Gastroesophageal sphincter (tissue), 3 donors: ENCODE data around the gene AMZ2.

ENCODE experiments used
- POLR2AphosphoS5 ChIP-seq: sonication (generic); formaldehyde crosslinking; IDR thresholded peaks from one replicate; pipeline ENCODE4 v1.6.1; 2017; ENCODE audit warnings: antibody characterized with exemption
- TF ChIP-seq, protein P1 (sequence below), 4 experiments: fragments of 200-600 bp in 2 of 4; fragments of 450-650 bp in 2 of 4; sonication (generic) in 1 of 4; IDR thresholded peaks; one replicate each; pipeline ENCODE4 v1.5.1; 2017 to 2019; ENCODE audit warnings: antibody characterized with exemption in 4 of 4, mild to moderate bottlenecking in 2 of 4, moderate library complexity in 2 of 4

DNA sequence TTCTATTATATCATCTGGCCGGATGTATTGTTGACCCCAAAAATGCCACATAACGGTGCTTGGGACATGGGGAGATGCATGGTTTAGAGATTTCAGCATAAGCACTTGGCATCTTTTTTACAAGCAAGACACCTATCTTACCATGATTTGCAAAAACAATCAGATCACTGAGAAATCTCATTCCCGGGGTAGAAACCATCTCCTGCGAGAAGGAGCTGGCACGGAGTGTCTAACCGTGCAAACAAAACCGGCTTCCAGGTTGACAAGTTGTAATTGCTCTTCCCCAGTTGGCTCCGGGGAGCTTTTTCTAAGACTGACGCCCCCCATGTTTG, 42.1 kb downstream of the AMZ2 start:
- TF ChIP-seq, protein P1, sequence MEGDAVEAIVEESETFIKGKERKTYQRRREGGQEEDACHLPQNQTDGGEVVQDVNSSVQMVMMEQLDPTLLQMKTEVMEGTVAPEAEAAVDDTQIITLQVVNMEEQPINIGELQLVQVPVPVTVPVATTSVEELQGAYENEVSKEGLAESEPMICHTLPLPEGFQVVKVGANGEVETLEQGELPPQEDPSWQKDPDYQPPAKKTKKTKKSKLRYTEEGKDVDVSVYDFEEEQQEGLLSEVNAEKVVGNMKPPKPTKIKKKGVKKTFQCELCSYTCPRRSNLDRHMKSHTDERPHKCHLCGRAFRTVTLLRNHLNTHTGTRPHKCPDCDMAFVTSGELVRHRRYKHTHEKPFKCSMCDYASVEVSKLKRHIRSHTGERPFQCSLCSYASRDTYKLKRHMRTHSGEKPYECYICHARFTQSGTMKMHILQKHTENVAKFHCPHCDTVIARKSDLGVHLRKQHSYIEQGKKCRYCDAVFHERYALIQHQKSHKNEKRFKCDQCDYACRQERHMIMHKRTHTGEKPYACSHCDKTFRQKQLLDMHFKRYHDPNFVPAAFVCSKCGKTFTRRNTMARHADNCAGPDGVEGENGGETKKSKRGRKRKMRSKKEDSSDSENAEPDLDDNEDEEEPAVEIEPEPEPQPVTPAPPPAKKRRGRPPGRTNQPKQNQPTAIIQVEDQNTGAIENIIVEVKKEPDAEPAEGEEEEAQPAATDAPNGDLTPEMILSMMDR (IDR thresholded peaks at IDR 0.05) = no peak
- TF ChIP-seq POLR2AphosphoS5 = no peak
